Gastrocnemius medialis (tissue), 4 donors: ENCODE measurements around the gene CIZ1.

Experiments used
- CTCF ChIP-seq, 5 experiments: fragments of 450-650 bp in 3 of 5; fragments of 200-600 bp in 2 of 5; sonication (generic) in 2 of 5; IDR thresholded peaks in 4 of 5; conservative IDR thresholded peaks in 1 of 5; 1 replicate in 4 of 5; 2 replicates in 1 of 5; pipeline ENCODE4 v1.5.1; 2016 to 2019; ENCODE audit warnings: antibody characterized with exemption in 5 of 5, mild to moderate bottlenecking in 3 of 5, moderate library complexity in 3 of 5
- POLR2A ChIP-seq, 2 donors: fragments of 450-650 bp; IDR thresholded peaks; one replicate each; pipeline ENCODE4 v1.6.1; 2017; ENCODE audit warnings: antibody characterized with exemption in 2 of 2, mild to moderate bottlenecking in 2 of 2, moderate library complexity in 2 of 2

DNA sequence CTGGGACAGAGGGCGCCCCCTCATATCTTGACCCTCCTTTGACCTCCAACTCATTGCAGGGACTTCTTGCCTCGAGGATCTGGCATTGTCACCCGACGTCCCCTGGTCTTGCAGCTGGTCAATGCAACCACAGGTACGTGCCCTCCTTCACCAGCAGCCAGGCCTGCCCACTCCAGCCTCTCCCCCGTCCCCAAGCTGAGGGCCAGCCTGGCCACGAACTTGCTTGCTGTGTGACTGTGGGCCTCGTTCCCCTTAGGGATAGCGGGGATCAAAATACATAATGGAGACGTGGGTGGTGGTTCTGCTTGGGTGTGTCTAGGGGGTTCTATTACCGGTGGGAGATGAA is 26.8 kb upstream of the CIZ1 start:
- TF ChIP-seq POLR2A (IDR thresholded peaks at IDR 0.05) (no peak), CTCF (IDR thresholded peaks at IDR 0.05 in 4 of 5, conservative IDR thresholded peaks at IDR 0.05 in 1 of 5) (no peak)
